Hepatocyte (in vitro differentiated cells): ENCODE results near the gene AQP12A. TPM values are rescaled to one million over a fixed set of nuclear protein-coding genes. Genes with fewer than 3 reads are reported as not detected.
"Not testable (repeated sequence)": the region's sequence is repeated elsewhere in the genome, so short reads cannot be mapped to it uniquely, and the experiment has no call there.

Experiments
- DNase-seq: peaks from one replicate; pipeline ENCODE4 v3.0.0-alpha.2; 2016; ENCODE audit warnings: low spot score
- H2AFZ ChIP-seq: fragments of 200-600 bp; sonication (generic); 2 replicates; pipeline ENCODE4 v1.6.0; 2016; ENCODE audit warnings: antibody characterized with exemption, mild to moderate bottlenecking
- H3K27ac ChIP-seq: fragments of 200-600 bp; sonication (generic); 2 replicates; pipeline ENCODE4 v1.5.1; 2016; ENCODE audit warnings: mild to moderate bottlenecking
- H3K27me3 ChIP-seq: fragments of 200-600 bp; sonication (generic); 2 replicates; pipeline ENCODE4 v1.6.1; 2016
- H3K36me3 ChIP-seq: fragments of 200-600 bp; sonication (generic); replicated peaks from 2 replicates; pipeline ENCODE4 v1.5.1; 2016; ENCODE audit warnings: low read depth; ENCODE audit not compliant: insufficient read depth
- H3K4me1 ChIP-seq: fragments of 200-600 bp; sonication (generic); 2 replicates; pipeline ENCODE4 v1.5.1; 2016; ENCODE audit warnings: mild to moderate bottlenecking, moderate library complexity; ENCODE audit not compliant: insufficient read depth
- H3K4me2 ChIP-seq: fragments of 200-600 bp; sonication (generic); 2 replicates; pipeline ENCODE4 v1.6.0; 2016
- H3K4me3 ChIP-seq: fragments of 200-600 bp; sonication (generic); 2 replicates; pipeline ENCODE4 v1.5.1; 2016; ENCODE audit warnings: mild to moderate bottlenecking
- H3K79me2 ChIP-seq: fragments of 200-600 bp; sonication (generic); 2 replicates; pipeline ENCODE4 v1.6.0; 2017; ENCODE audit warnings: mild to moderate bottlenecking
- H3K9me2 ChIP-seq: fragments of 200-600 bp; sonication (generic); replicated peaks from 2 replicates; pipeline ENCODE4 v1.6.0; 2017; ENCODE audit warnings: mild to moderate bottlenecking; ENCODE audit not compliant: insufficient read depth
- H3K9me3 ChIP-seq: fragments of 200-600 bp; sonication (generic); 2 replicates; pipeline ENCODE4 v1.5.1; 2016; ENCODE audit warnings: low read depth, mild to moderate bottlenecking
- H4K20me1 ChIP-seq: fragments of 200-600 bp; sonication (generic); 2 replicates; pipeline ENCODE4 v1.6.0; 2016; ENCODE audit warnings: mild to moderate bottlenecking; ENCODE audit not compliant: insufficient read depth, poor library complexity, severe bottlenecking
- EZH2 ChIP-seq: fragments of 200-600 bp; sonication (generic); IDR thresholded peaks from 2 replicates; pipeline ENCODE4 v1.6.1; 2016; ENCODE audit warnings: antibody characterized with exemption, mild to moderate bottlenecking, borderline replicate concordance
- EZH2phosphoT487 ChIP-seq: fragments of 200-600 bp; sonication (generic); IDR thresholded peaks from one replicate; pipeline ENCODE4 v1.6.1; 2018; ENCODE audit warnings: antibody characterized with exemption, mild to moderate bottlenecking, low read depth, moderate library complexity; ENCODE audit not compliant: unreplicated experiment, severe bottlenecking
- WGBS: methylation state at CpG from one replicate; pipeline ENCODE4 v1.1.6; 2016; ENCODE audit warnings: low lambda C conversion rate; ENCODE audit errors: missing lambda C conversion rate; 5-methylcytosine and 5-hydroxymethylcytosine counted together
- polyA plus RNA-seq: library from polyadenylated mRNA; unstranded; fragments of >200 nt; fragmentation: Nextera tagmentation; extraction: Ambion mirVana; gene quantifications from 2 replicates; pipeline ENCODE4 v1.2.1, GENCODE V29; 2016
- total RNA-seq: library from RNA; depleted of rRNA; stranded (reverse); fragments of >200 nt; gene quantifications from 2 replicates; pipeline ENCODE4 v1.2.3, GENCODE V29; 2014
- TF ChIP-seq, protein P1 (sequence below): fragments of 200-600 bp; sonication (generic); IDR thresholded peaks from 2 replicates; pipeline ENCODE4 v1.5.1; 2016; ENCODE audit warnings: antibody characterized with exemption, mild to moderate bottlenecking; ENCODE audit not compliant: poor library complexity

The AQP12A gene
- total and polyA plus RNA-seq, 2 experiments from 2014 or later: not detected

GRCh38 chr2:240698852-240699561, 7.3 kb downstream of the AQP12A start:
- not testable (repeated sequence) for H3K4me2 ChIP-seq, H3K9me3 ChIP-seq, H2AFZ ChIP-seq, DNase-seq, H4K20me1 ChIP-seq, H3K4me1 ChIP-seq, H3K27ac ChIP-seq, H3K9me2 ChIP-seq, H3K36me3 ChIP-seq, H3K79me2 ChIP-seq, H3K4me3 ChIP-seq, H3K27me3 ChIP-seq
- WGBS: 77% methylated on average over 8 of the region's 33 CpGs

GRCh38 chr2:240699835-240700234, 8.2 kb downstream of the AQP12A start:
- not testable (repeated sequence) for H3K27me3 ChIP-seq, H3K9me2 ChIP-seq, H3K4me2 ChIP-seq, H3K4me3 ChIP-seq, DNase-seq, H3K4me1 ChIP-seq, H2AFZ ChIP-seq, H3K9me3 ChIP-seq, H3K36me3 ChIP-seq, H3K27ac ChIP-seq, H3K79me2 ChIP-seq, H4K20me1 ChIP-seq
- WGBS: 80% methylated on average over 5 of the region's 8 CpGs

DNA sequence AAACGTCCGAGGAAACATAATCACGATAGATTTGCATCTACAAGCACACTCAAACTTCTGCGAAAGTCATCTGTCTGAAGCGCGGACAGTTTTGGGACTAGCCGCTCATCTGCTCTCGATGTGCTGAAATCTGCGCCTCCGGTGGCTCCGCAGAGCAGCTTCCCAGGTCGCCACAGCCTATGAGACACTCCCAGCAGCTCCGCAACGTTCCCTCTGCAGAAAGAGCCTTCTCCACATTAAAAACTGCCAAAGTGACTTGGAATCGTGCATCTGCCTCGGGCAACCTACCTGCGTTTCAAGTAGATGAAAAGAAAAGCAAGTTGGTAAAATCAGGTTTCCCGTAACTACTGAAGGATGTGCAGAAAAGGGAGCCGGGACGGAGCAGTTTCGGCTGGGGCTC, 8.9 kb downstream of the AQP12A start:
- not testable (repeated sequence) for H3K79me2 ChIP-seq, H2AFZ ChIP-seq, H3K9me3 ChIP-seq, H3K4me2 ChIP-seq, H3K4me3 ChIP-seq, H3K4me1 ChIP-seq, H3K27ac ChIP-seq, H4K20me1 ChIP-seq, DNase-seq, H3K9me2 ChIP-seq, H3K27me3 ChIP-seq, H3K36me3 ChIP-seq
- WGBS: 77% methylated on average over 18 of the region's 21 CpGs

DNA sequence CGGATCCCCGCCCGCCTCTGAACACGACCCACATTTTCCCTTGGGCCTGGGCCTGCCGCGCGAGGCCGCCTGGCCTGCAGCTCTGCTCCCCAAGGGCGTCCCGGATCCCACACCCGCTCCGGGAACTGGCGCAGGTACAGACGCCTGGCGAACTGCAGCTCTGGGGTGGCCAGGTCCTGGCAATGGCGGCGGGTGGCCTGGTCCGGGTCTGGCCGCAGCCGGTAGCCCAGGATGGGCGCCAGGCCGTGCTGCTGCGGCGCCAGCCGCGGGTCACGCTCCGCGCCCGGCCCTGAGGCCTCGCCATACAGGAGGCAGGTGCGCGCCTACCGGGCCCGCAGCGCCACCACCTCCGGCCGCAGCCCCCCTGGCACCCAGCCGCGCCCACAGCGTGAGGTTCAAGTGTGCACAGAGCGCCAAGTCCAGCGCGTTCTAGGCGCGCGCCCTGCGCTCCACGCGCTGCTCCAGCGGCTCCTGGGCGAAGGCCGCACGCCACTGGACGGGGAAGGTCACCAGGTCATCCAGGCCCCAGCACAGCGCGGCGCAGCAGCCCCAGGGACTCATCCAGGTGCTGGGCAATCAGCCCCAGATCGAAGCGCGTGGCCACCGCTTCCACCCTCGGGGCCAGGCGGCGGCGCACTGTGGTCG, 9.5 kb downstream of the AQP12A start:
- no peaks in the 10 kb centered on the region for H3K4me1 ChIP-seq
- peaks cover 6% of the 10 kb centered on the region for H3K27me3 ChIP-seq
- DNase-seq: no peak
- no peak for TF ChIP-seq EZH2
- TF ChIP-seq EZH2phosphoT487: no peak
- TF ChIP-seq, protein P1, sequence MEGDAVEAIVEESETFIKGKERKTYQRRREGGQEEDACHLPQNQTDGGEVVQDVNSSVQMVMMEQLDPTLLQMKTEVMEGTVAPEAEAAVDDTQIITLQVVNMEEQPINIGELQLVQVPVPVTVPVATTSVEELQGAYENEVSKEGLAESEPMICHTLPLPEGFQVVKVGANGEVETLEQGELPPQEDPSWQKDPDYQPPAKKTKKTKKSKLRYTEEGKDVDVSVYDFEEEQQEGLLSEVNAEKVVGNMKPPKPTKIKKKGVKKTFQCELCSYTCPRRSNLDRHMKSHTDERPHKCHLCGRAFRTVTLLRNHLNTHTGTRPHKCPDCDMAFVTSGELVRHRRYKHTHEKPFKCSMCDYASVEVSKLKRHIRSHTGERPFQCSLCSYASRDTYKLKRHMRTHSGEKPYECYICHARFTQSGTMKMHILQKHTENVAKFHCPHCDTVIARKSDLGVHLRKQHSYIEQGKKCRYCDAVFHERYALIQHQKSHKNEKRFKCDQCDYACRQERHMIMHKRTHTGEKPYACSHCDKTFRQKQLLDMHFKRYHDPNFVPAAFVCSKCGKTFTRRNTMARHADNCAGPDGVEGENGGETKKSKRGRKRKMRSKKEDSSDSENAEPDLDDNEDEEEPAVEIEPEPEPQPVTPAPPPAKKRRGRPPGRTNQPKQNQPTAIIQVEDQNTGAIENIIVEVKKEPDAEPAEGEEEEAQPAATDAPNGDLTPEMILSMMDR: no peak
- H3K79me2 ChIP-seq: no peaks in the 10 kb centered on the region
- 98% methylated on average over 61 of the region's 67 CpGs for WGBS
- H3K4me2 ChIP-seq: no peak overlapping the region
- no peaks in the 10 kb centered on the region for H3K9me2 ChIP-seq
- no peaks in the 10 kb centered on the region for H3K9me3 ChIP-seq
- H3K4me3 ChIP-seq: no peak overlapping the region
- H3K36me3 ChIP-seq: no peaks in the 10 kb centered on the region
- H2AFZ ChIP-seq: no peak overlapping the region
- no peak overlapping the region for H3K27ac ChIP-seq
- H4K20me1 ChIP-seq: no peaks in the 10 kb centered on the region
